ENCODE results near the gene REPS2. TPM values are rescaled to one million over a fixed set of nuclear protein-coding genes. Genes with fewer than 3 reads are reported as not detected.

REPS2 gene
- total RNA-seq, 1 donor: 0.43 TPM

- no peak for DNase-seq (ENCODE audit: low read depth)
- no peak overlapping the region for H3K4me3 ChIP-seq (ENCODE audit: low read depth, low read length)
- TF ChIP-seq CTCF (IDR thresholded peaks at IDR 0.05; ENCODE audit: insufficient read depth, low read depth, low read length): no peak
Measured at GRCh38 chrX:17020851-17021821, 74.7 kb downstream of the REPS2 start.

- peak; percentile 61 for DNase-seq (ENCODE audit: low read depth)
- TF ChIP-seq CTCF (IDR thresholded peaks at IDR 0.05; ENCODE audit: insufficient read depth, low read depth, low read length): no peak
- no peak overlapping the region for H3K4me3 ChIP-seq (ENCODE audit: low read depth, low read length)
Measured at GRCh38 chrX:17021851-17022604, 75.6 kb downstream of the REPS2 start.

- H3K4me3 ChIP-seq (ENCODE audit: low read depth, low read length): no peak overlapping the region
- DNase-seq (ENCODE audit: low read depth): no peak
- no peak for TF ChIP-seq CTCF (IDR thresholded peaks at IDR 0.05; ENCODE audit: insufficient read depth, low read depth, low read length)
Measured at GRCh38 chrX:17023661-17024060, 77.2 kb downstream of the REPS2 start.

GRCh38 chrX:17024886-17025285 lies 78.4 kb downstream of the REPS2 start:
- TF ChIP-seq CTCF (IDR thresholded peaks at IDR 0.05; ENCODE audit: insufficient read depth, low read depth, low read length): no peak
- no peak overlapping the region for H3K4me3 ChIP-seq (ENCODE audit: low read depth, low read length)
- no peak for DNase-seq (ENCODE audit: low read depth)

- H3K4me3 ChIP-seq (ENCODE audit: low read depth, low read length): no peak overlapping the region
- TF ChIP-seq CTCF (IDR thresholded peaks at IDR 0.05; ENCODE audit: insufficient read depth, low read depth, low read length): no peak
- DNase-seq (ENCODE audit: low read depth): no peak
Measured at GRCh38 chrX:17025621-17026302, 79.3 kb downstream of the REPS2 start.

- TF ChIP-seq CTCF (IDR thresholded peaks at IDR 0.05; ENCODE audit: insufficient read depth, low read depth, low read length): no peak
- DNase-seq (ENCODE audit: low read depth): no peak
- H3K4me3 ChIP-seq (ENCODE audit: low read depth, low read length): no peak overlapping the region
Measured at GRCh38 chrX:17027931-17028330, 81.5 kb downstream of the REPS2 start.

All from fibroblast of villous mesenchyme (primary cell).